Panc1 (cell line): ENCODE results near the gene LNX2.

Source experiments
- POLR2AphosphoS5 ChIP-seq: IDR thresholded peaks from 2 replicates; pipeline ENCODE4 v1.6.1; 2012; ENCODE audit warnings: mild to moderate bottlenecking, low read depth, low read length, moderate library complexity
- TF ChIP-seq, protein P1 (sequence below): fragments of 450-650 bp; IDR thresholded peaks from 2 replicates; pipeline ENCODE4 v1.5.1; 2017; ENCODE audit warnings: mild to moderate bottlenecking

- TF ChIP-seq, protein P1, sequence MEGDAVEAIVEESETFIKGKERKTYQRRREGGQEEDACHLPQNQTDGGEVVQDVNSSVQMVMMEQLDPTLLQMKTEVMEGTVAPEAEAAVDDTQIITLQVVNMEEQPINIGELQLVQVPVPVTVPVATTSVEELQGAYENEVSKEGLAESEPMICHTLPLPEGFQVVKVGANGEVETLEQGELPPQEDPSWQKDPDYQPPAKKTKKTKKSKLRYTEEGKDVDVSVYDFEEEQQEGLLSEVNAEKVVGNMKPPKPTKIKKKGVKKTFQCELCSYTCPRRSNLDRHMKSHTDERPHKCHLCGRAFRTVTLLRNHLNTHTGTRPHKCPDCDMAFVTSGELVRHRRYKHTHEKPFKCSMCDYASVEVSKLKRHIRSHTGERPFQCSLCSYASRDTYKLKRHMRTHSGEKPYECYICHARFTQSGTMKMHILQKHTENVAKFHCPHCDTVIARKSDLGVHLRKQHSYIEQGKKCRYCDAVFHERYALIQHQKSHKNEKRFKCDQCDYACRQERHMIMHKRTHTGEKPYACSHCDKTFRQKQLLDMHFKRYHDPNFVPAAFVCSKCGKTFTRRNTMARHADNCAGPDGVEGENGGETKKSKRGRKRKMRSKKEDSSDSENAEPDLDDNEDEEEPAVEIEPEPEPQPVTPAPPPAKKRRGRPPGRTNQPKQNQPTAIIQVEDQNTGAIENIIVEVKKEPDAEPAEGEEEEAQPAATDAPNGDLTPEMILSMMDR: no peak
- TF ChIP-seq POLR2AphosphoS5: no peak
Measured at GRCh38 chr13:27599096-27599495, 21.2 kb downstream of the LNX2 start.
